Neural cell (in vitro differentiated cells): ENCODE data around the gene OTUD3. TPM values are rescaled to one million over a fixed set of nuclear protein-coding genes. Genes with fewer than 3 reads are reported as not detected.
"Not testable (repeated sequence)": the region's sequence is repeated elsewhere in the genome, so short reads cannot be mapped to it uniquely, and the experiment has no call there.

Source experiments
- H2AFZ ChIP-seq: fragments of 200-600, 300-800 bp; sonication (generic), shearing (Covaris generic); 2 replicates; pipeline ENCODE4 v1.6.0; 2014; ENCODE audit warnings: low read depth, mild to moderate bottlenecking, antibody characterized with exemption, low read length, moderate library complexity
- H3F3A ChIP-seq: fragments of 200-600 bp; shearing (Covaris generic); 2 replicates; pipeline ENCODE4 v1.6.1; 2016; ENCODE audit warnings: mild to moderate bottlenecking, moderate library complexity, mixed read lengths, antibody characterized with exemption, low read length; ENCODE audit not compliant: insufficient read depth, poor library complexity, severe bottlenecking
- H3K27ac ChIP-seq: fragments of 200-600, 300-800 bp; sonication (generic), shearing (Covaris generic); 2 replicates; pipeline ENCODE4 v1.5.1; 2014; ENCODE audit warnings: mild to moderate bottlenecking, low read length, moderate library complexity
- H3K27me3 ChIP-seq: fragments of 300-800, 200-600 bp; sonication (generic), shearing (Covaris generic); 2 replicates; pipeline ENCODE4 v1.6.0; 2014; ENCODE audit warnings: mild to moderate bottlenecking, low read depth, low read length, moderate library complexity; ENCODE audit not compliant: insufficient read depth
- H3K36me3 ChIP-seq: fragments of 300-800, 200-600 bp; sonication (generic), shearing (Covaris generic); 2 replicates; pipeline ENCODE4 v1.5.1; 2014; ENCODE audit warnings: mild to moderate bottlenecking, antibody characterized with exemption, low read length, moderate library complexity; ENCODE audit not compliant: insufficient read depth
- H3K4me2 ChIP-seq: fragments of 300-800, 200-600 bp; sonication (generic), shearing (Covaris generic); 2 replicates; pipeline ENCODE4 v1.6.0; 2014; ENCODE audit warnings: mild to moderate bottlenecking, low read length
- H3K4me3 ChIP-seq: fragments of 300-800, 200-600 bp; sonication (generic), shearing (Covaris generic); 2 replicates; pipeline ENCODE4 v1.5.1; 2014; ENCODE audit warnings: mild to moderate bottlenecking, low read length, moderate library complexity
- H3K79me2 ChIP-seq: fragments of 200-600 bp; shearing (Covaris generic); replicated peaks from 2 replicates; pipeline ENCODE4 v1.6.0; 2014; ENCODE audit warnings: mild to moderate bottlenecking, low read length, moderate library complexity; ENCODE audit not compliant: insufficient read depth
- H3K9ac ChIP-seq: fragments of 300-800, 200-600 bp; sonication (generic), shearing (Covaris generic); 2 replicates; pipeline ENCODE4 v1.6.1; 2016; ENCODE audit warnings: mild to moderate bottlenecking, low read length, mixed read lengths
- H3K9me2 ChIP-seq: fragments of 200-600 bp; shearing (Covaris generic); 2 replicates; pipeline ENCODE4 v1.6.1; 2016; ENCODE audit warnings: mild to moderate bottlenecking, low read length, mixed read lengths; ENCODE audit not compliant: insufficient read depth
- H3K9me3 ChIP-seq: fragments of 200-600, 300-800 bp; sonication (generic), shearing (Covaris generic); 2 replicates; pipeline ENCODE4 v1.6.1; 2016; ENCODE audit warnings: mild to moderate bottlenecking, mixed run types, low read length, moderate library complexity, mixed read lengths
- H4K20me1 ChIP-seq: fragments of 200-600 bp; shearing (Covaris generic); 2 replicates; pipeline ENCODE4 v1.6.1; 2016; ENCODE audit warnings: mild to moderate bottlenecking, mixed run types; ENCODE audit not compliant: insufficient read depth
- EP300 ChIP-seq: fragments of 450-650 bp; conservative IDR thresholded peaks from 2 replicates; pipeline ENCODE4 v1.6.1; 2014; ENCODE audit warnings: antibody characterized with exemption, mild to moderate bottlenecking, moderate library complexity; ENCODE audit not compliant: poor library complexity, severe bottlenecking
- EZH2 ChIP-seq: fragments of 200-600, 300-800 bp; shearing (Covaris generic), sonication (generic); IDR thresholded peaks from 2 replicates; pipeline ENCODE4 v1.6.1; 2014; ENCODE audit warnings: antibody characterized with exemption, low read length, borderline replicate concordance, mild to moderate bottlenecking; ENCODE audit not compliant: insufficient read depth, poor library complexity, severe bottlenecking
- MXI1 ChIP-seq: fragments of 450-650 bp; conservative IDR thresholded peaks from 2 replicates; pipeline ENCODE4 v1.6.1; 2014; ENCODE audit warnings: antibody characterized with exemption, mild to moderate bottlenecking; ENCODE audit not compliant: poor library complexity, severe bottlenecking
- POLR2AphosphoS5 ChIP-seq: IDR thresholded peaks from 2 replicates; pipeline ENCODE4 v1.6.1; 2012
- RAD21 ChIP-seq: fragments of 450-650 bp; conservative IDR thresholded peaks from 2 replicates; pipeline ENCODE4 v1.6.1; 2014; ENCODE audit warnings: antibody characterized with exemption, mild to moderate bottlenecking, moderate library complexity
- SMC3 ChIP-seq: fragments of 450-650 bp; conservative IDR thresholded peaks from 2 replicates; pipeline ENCODE4 v1.6.1; 2014; ENCODE audit warnings: antibody characterized with exemption, mild to moderate bottlenecking, moderate library complexity; ENCODE audit not compliant: poor library complexity
- TAF1 ChIP-seq: IDR thresholded peaks from 2 replicates; pipeline ENCODE4 v1.6.1; 2012; ENCODE audit warnings: low read depth
- polyA plus RNA-seq: library from polyadenylated mRNA; depleted of rRNA; stranded (reverse); fragments of >200 nt; gene quantifications from 2 replicates; pipeline ENCODE4 v1.2.3, GENCODE V29; 2014
- TF ChIP-seq, protein P1 (sequence below): fragments of 450-650 bp; IDR thresholded peaks from 2 replicates; pipeline ENCODE4 v1.5.1; 2014; ENCODE audit warnings: antibody characterized with exemption, mild to moderate bottlenecking, moderate library complexity; ENCODE audit not compliant: poor library complexity, severe bottlenecking

Gene OTUD3
- polyA plus RNA-seq, 1 donor from 2014 or later = 24.0 TPM

DNA sequence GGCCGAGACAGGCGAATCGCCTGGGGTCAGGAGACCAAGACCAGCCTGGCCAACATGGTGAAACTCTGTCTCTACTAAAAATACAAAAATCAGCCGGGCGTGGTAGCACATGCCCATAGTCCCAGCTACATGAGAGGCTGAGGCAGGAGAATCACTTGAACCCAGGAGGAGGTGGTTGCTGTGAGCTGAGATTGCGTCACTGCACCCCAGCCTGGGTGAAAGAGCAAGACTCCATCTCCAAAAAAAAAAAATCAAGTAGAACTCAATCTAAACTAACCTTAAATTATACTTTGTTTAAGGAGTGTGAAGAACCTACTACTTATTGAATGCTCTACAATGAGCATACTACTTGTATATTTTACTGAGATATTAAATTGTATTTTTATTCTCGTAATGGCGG, 36.6 kb upstream of the OTUD3 start (continued):
- TF ChIP-seq RAD21 = no peak

DNA sequence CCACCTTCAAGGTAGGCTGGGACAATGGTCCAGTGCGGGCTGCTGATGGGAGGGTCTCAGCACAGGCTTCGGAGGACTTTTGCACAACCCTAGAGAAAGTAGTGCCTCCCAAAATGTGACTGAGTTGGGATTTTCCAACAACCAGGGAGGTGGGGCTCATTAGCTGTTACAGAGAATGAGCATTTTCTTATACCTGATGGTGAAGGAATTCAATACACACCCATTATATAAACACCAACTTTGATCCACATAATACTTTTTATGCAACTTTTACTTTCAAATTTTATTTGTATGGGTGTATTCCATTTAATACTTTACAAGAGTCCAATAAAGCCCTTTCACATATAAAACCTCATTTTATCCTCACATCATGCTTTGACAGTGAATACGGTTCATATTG, 35.9 kb upstream of the OTUD3 start:
- TF ChIP-seq RAD21 (no peak), SMC3 (no peak)
- H3K4me3 ChIP-seq = no peak overlapping the region

GRCh38 chr1:19847334-19847733, 34.9 kb upstream of the OTUD3 start:
- H3K36me3 ChIP-seq, H3K4me3 ChIP-seq, H3F3A ChIP-seq, H3K9ac ChIP-seq, H3K9me2 ChIP-seq, H2AFZ ChIP-seq, H3K27me3 ChIP-seq, H4K20me1 ChIP-seq, H3K9me3 ChIP-seq, H3K4me2 ChIP-seq, H3K79me2 ChIP-seq, H3K27ac ChIP-seq: not testable (repeated sequence)

More for the DNA sequence above, 35.9 kb upstream of the OTUD3 start:
- H3K9ac ChIP-seq = no peak overlapping the region
- no peaks in the 10 kb centered on the region for H3K9me3 ChIP-seq
- H3K79me2 ChIP-seq = no peaks in the 10 kb centered on the region
- H3K4me2 ChIP-seq = no peak overlapping the region
- no peaks in the 10 kb centered on the region for H3K9me2 ChIP-seq
- no peaks in the 10 kb centered on the region for H3F3A ChIP-seq
- no peak overlapping the region for H2AFZ ChIP-seq
- no peaks in the 10 kb centered on the region for H4K20me1 ChIP-seq
- no peak overlapping the region for H3K27ac ChIP-seq
- H3K36me3 ChIP-seq = no peaks in the 10 kb centered on the region
- no peaks in the 10 kb centered on the region for H3K27me3 ChIP-seq

GRCh38 chr1:19849307-19849706, 32.9 kb upstream of the OTUD3 start:
- H3K4me2 ChIP-seq, H3K27ac ChIP-seq, H4K20me1 ChIP-seq, H3K9me3 ChIP-seq, H3K36me3 ChIP-seq, H3F3A ChIP-seq, H3K27me3 ChIP-seq, H3K9me2 ChIP-seq, H3K79me2 ChIP-seq, H2AFZ ChIP-seq, H3K4me3 ChIP-seq, H3K9ac ChIP-seq: not testable (repeated sequence)

- H3K9ac ChIP-seq = no peak overlapping the region
- no peak overlapping the region for H3K27ac ChIP-seq
- H2AFZ ChIP-seq = no peak overlapping the region
- TF ChIP-seq POLR2AphosphoS5 = no peak
- no peak for TF ChIP-seq TAF1
- TF ChIP-seq EP300 = no peak
- H4K20me1 ChIP-seq = no peaks in the 10 kb centered on the region
- H3F3A ChIP-seq = no peaks in the 10 kb centered on the region
- no peak overlapping the region for H3K4me3 ChIP-seq
- H3K9me3 ChIP-seq = no peaks in the 10 kb centered on the region
- H3K4me2 ChIP-seq = no peak overlapping the region
- no peaks in the 10 kb centered on the region for H3K36me3 ChIP-seq
- no peaks in the 10 kb centered on the region for H3K27me3 ChIP-seq
- no peaks in the 10 kb centered on the region for H3K79me2 ChIP-seq
- no peaks in the 10 kb centered on the region for H3K9me2 ChIP-seq
These were observed 32.0 kb upstream of the OTUD3 start for GRCh38 chr1:19850214-19850613.

DNA sequence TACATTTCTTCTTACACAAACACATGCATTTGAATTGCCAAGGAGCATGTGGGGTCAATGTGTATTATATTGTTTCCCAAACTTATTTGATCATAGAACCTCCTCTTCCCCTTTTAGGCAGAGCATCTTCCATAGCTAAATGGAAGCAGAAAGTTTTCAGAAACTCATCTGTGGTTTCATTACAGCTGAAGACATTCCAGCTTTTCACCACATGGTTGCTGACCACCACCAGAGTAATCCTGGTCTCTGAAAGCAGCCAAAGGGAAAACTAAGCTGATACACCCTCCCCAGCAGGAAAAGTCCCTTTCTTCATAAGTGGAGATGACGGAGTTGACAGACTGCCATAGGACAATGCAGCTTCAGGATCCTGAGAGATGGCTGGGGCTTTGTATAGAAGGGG, 30.2 kb upstream of the OTUD3 start:
- Histone ChIP-seq H3K9ac (no peak overlapping the region), H3K4me3 (no peak overlapping the region), H3K9me2 (no peaks in the 10 kb centered on the region), H3K27ac (no peak overlapping the region), H4K20me1 (no peaks in the 10 kb centered on the region), H3K4me2 (no peak overlapping the region), H3K79me2 (no peaks in the 10 kb centered on the region), H3F3A (no peaks in the 10 kb centered on the region), H3K36me3 (no peaks in the 10 kb centered on the region), H2AFZ (no peak overlapping the region), H3K9me3 (no peaks in the 10 kb centered on the region), H3K27me3 (no peaks in the 10 kb centered on the region)
- no peak for TF ChIP-seq MXI1
- TF ChIP-seq, protein P1, sequence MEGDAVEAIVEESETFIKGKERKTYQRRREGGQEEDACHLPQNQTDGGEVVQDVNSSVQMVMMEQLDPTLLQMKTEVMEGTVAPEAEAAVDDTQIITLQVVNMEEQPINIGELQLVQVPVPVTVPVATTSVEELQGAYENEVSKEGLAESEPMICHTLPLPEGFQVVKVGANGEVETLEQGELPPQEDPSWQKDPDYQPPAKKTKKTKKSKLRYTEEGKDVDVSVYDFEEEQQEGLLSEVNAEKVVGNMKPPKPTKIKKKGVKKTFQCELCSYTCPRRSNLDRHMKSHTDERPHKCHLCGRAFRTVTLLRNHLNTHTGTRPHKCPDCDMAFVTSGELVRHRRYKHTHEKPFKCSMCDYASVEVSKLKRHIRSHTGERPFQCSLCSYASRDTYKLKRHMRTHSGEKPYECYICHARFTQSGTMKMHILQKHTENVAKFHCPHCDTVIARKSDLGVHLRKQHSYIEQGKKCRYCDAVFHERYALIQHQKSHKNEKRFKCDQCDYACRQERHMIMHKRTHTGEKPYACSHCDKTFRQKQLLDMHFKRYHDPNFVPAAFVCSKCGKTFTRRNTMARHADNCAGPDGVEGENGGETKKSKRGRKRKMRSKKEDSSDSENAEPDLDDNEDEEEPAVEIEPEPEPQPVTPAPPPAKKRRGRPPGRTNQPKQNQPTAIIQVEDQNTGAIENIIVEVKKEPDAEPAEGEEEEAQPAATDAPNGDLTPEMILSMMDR = no peak
- no peak for TF ChIP-seq RAD21
- TF ChIP-seq EZH2 = no peak
